Measurements from ENCODE around the gene TSC22D4.
A peak's percentile ranks its signal among the peaks of the same experiment; 100 is the strongest.

DNA sequence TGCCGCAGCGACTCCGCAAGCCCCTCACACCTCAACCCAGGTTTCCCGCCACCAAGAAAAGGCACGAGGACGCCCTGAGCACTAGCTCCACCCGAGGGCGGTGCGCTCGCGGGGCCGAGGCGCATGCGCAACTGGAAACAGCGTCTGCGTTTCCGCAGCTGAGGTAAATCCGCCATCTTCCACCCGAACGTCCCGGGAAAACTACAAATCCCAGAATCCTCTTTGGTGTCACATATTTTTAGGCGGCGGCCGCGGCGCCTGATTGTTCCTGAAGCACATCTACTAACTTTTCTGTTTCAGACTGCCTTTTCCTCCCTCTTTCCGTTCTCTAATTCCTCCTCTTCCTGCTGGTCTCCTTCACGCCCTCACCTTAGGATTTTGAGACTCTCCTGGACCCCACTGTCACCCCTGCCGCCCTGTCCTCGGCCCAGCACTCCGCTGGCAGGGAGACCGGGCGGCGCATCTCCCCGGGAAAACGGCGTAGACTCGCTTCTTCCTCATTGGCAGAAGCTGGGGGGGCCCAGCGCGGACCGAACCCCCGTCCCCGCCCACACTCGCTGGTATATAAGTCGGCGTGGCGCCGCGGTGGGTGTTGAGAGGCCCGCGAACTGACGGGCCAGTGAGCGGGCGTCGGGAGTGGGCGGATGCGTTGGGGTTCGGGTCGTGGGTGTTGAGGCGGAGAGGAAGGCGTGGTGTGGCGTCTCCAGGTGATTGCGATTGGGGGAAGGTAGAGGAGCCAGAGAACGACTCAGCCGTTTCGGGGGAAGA, 50.6 kb downstream of the TSC22D4 start, which contains the start of gene ZCWPW1:
- TF ChIP-seq YY1 (IDR thresholded peaks at IDR 0.05; ENCODE audit: insufficient read depth, insufficient read length) (peak; percentile 67), ZNF274 (IDR thresholded peaks at IDR 0.05; ENCODE audit: low read depth, low read length) (no peak), SUZ12 (IDR thresholded peaks at IDR 0.05; ENCODE audit: extremely low read depth, insufficient read depth, insufficient read length) (no peak)
